Neural progenitor cell (in vitro differentiated cells): ENCODE measurements around the gene P2RX3. TPM values are rescaled to one million over a fixed set of nuclear protein-coding genes. Genes with fewer than 3 reads are reported as not detected.
"Not testable (repeated sequence)": the region's sequence is repeated elsewhere in the genome, so short reads cannot be mapped to it uniquely, and the experiment has no call there.

ENCODE experiments used
- DNase-seq: peaks from one replicate; pipeline ENCODE4 v3.0.0-alpha.2; 2016; ENCODE audit warnings: low spot score
- H2AFZ ChIP-seq: fragments of 200-600 bp; sonication (generic); replicated peaks from 2 replicates; pipeline ENCODE4 v1.6.1; 2016; ENCODE audit warnings: antibody characterized with exemption
- H3F3A ChIP-seq: fragments of 200-600 bp; sonication (generic); 2 replicates; pipeline ENCODE4 v1.6.1; 2016; ENCODE audit warnings: antibody characterized with exemption, low read depth
- H3K27ac ChIP-seq: fragments of 200-600 bp; sonication (generic); 2 replicates; pipeline ENCODE4 v1.5.1; 2016; ENCODE audit warnings: mild to moderate bottlenecking
- H3K27me3 ChIP-seq: fragments of 200-600 bp; sonication (generic); 2 replicates; pipeline ENCODE4 v1.6.1; 2016; ENCODE audit warnings: mild to moderate bottlenecking, moderate library complexity
- H3K36me3 ChIP-seq: fragments of 200-600 bp; sonication (generic); 2 replicates; pipeline ENCODE4 v1.5.1; 2016
- H3K4me1 ChIP-seq: fragments of 200-600 bp; sonication (generic); 2 replicates; pipeline ENCODE4 v1.6.1; 2016; ENCODE audit warnings: mixed run types
- H3K4me2 ChIP-seq: fragments of 200-600 bp; sonication (generic); 2 replicates; pipeline ENCODE4 v1.6.1; 2016
- H3K4me3 ChIP-seq: fragments of 200-600 bp; sonication (generic); 2 replicates; pipeline ENCODE4 v1.5.1; 2016
- H3K79me2 ChIP-seq: fragments of 200-600 bp; sonication (generic); 2 replicates; pipeline ENCODE4 v1.6.1; 2016; ENCODE audit warnings: low read depth
- H3K9ac ChIP-seq: fragments of 200-600 bp; sonication (generic); 2 replicates; pipeline ENCODE4 v1.6.1; 2016
- H3K9me3 ChIP-seq: fragments of 200-600 bp; sonication (generic); 2 replicates; pipeline ENCODE4 v1.5.1; 2016; ENCODE audit warnings: low read depth
- H4K20me1 ChIP-seq: fragments of 200-600 bp; sonication (generic); 2 replicates; pipeline ENCODE4 v1.6.1; 2016; ENCODE audit warnings: low read depth
- H3K27ac Mint-ChIP-seq: 3 replicates; pipeline ENCODE4 v1.8.0; 2021; ENCODE audit warnings: mixed read lengths
- H3K27me3 Mint-ChIP-seq: 2 replicates; pipeline ENCODE4 v1.8.0; 2022; ENCODE audit warnings: low read depth, mild to moderate bottlenecking, inconsistent platforms, moderate library complexity, mixed read lengths; ENCODE audit not compliant: insufficient read depth
- H3K36me3 Mint-ChIP-seq: 3 replicates; pipeline ENCODE4 v1.8.0; 2021; ENCODE audit warnings: mixed read lengths
- H3K4me1 Mint-ChIP-seq: 3 replicates; pipeline ENCODE4 v1.8.0; 2021; ENCODE audit warnings: mixed read lengths
- H3K4me3 Mint-ChIP-seq: 3 replicates; pipeline ENCODE4 v1.8.0; 2021; ENCODE audit warnings: mild to moderate bottlenecking, moderate library complexity, mixed read lengths
- H3K9me3 Mint-ChIP-seq: 3 replicates; pipeline ENCODE4 v1.8.0; 2020; ENCODE audit warnings: mixed read lengths
- EZH2 ChIP-seq: fragments of 200-600 bp; sonication (generic); IDR thresholded peaks from 2 replicates; pipeline ENCODE4 v1.6.1; 2017; ENCODE audit warnings: antibody characterized with exemption, mild to moderate bottlenecking, moderate library complexity
- EZH2phosphoT487 ChIP-seq: fragments of 200-600 bp; sonication (generic); IDR thresholded peaks from 2 replicates; pipeline ENCODE4 v1.6.1; 2017; ENCODE audit warnings: antibody characterized with exemption
- total RNA-seq: library from RNA; depleted of rRNA; stranded (reverse); fragments of >200 nt; gene quantifications from 2 replicates; pipeline ENCODE4 v1.2.3, GENCODE V29; 2015; ENCODE audit warnings: low replicate concordance
- TF ChIP-seq, protein P1 (sequence below): fragments of 200-600 bp; sonication (generic); IDR thresholded peaks from 2 replicates; pipeline ENCODE4 v1.5.1; 2017; ENCODE audit warnings: antibody characterized with exemption, mild to moderate bottlenecking

Gene P2RX3
- total RNA-seq, 1 donor from 2014 or later: 2.4 TPM

DNA sequence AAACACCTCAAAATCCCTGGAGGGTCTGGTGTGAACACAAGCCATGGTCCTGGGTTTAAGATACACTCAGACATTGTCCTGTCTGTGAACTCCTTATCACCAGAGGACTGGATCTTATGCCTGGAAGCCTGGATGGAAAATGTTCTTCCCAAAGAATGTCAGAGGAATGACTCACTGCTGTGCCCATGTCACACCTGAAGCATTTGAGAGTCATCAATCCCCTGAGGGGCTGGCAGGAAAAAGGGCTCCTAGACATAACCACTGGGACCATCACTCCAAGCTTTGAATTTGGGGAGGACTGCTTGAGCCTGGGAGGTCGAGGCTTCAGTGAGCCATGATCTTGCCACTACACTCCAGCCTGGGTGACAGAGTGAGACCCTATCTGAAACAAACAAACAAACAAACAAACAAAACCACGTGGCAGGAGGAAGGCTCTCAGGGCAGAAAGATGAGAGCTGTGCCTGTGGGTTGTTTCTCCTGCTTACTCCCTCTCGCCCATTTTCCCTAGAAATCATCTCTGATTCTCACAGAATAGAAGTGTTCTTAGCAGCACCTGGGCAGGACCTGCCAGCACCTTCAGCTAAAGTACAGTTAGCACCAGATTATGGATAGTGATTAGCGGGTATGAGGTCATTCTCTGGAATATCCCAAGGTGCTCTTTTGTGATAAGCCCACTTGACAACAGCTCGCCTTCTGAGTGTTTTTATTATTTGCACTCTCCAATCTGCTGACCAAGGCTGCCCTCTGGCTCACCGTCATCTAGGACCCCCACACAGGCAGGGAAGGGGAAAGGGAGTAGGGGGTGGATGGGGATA, 64.2 kb downstream of the P2RX3 start:
- Histone ChIP-seq H3K4me3 (no peak overlapping the region), H3K79me2 (no peaks in the 10 kb centered on the region), H2AFZ (no peak overlapping the region), H3K27ac (no peak overlapping the region), H3K9me3 (no peaks in the 10 kb centered on the region), H3K4me1 (no peaks in the 10 kb centered on the region), H3K36me3 (no peaks in the 10 kb centered on the region), H3K4me2 (no peak overlapping the region), H3K9ac (no peak overlapping the region), H3F3A (no peaks in the 10 kb centered on the region), H4K20me1 (no peaks in the 10 kb centered on the region), H3K27me3 (no peaks in the 10 kb centered on the region)
- no peaks in the 10 kb centered on the region for H3K9me3 Mint-ChIP-seq
- H3K36me3 Mint-ChIP-seq: no peaks in the 10 kb centered on the region
- H3K4me1 Mint-ChIP-seq: no peaks in the 10 kb centered on the region
- no peak overlapping the region for H3K4me3 Mint-ChIP-seq
- no peak overlapping the region for H3K27ac Mint-ChIP-seq
- TF ChIP-seq EZH2 (no peak), EZH2phosphoT487 (no peak)
- TF ChIP-seq, protein P1, sequence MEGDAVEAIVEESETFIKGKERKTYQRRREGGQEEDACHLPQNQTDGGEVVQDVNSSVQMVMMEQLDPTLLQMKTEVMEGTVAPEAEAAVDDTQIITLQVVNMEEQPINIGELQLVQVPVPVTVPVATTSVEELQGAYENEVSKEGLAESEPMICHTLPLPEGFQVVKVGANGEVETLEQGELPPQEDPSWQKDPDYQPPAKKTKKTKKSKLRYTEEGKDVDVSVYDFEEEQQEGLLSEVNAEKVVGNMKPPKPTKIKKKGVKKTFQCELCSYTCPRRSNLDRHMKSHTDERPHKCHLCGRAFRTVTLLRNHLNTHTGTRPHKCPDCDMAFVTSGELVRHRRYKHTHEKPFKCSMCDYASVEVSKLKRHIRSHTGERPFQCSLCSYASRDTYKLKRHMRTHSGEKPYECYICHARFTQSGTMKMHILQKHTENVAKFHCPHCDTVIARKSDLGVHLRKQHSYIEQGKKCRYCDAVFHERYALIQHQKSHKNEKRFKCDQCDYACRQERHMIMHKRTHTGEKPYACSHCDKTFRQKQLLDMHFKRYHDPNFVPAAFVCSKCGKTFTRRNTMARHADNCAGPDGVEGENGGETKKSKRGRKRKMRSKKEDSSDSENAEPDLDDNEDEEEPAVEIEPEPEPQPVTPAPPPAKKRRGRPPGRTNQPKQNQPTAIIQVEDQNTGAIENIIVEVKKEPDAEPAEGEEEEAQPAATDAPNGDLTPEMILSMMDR: no peak
- DNase-seq: no peak
- H3K27me3 Mint-ChIP-seq: peaks cover 10% of the 10 kb centered on the region

DNA sequence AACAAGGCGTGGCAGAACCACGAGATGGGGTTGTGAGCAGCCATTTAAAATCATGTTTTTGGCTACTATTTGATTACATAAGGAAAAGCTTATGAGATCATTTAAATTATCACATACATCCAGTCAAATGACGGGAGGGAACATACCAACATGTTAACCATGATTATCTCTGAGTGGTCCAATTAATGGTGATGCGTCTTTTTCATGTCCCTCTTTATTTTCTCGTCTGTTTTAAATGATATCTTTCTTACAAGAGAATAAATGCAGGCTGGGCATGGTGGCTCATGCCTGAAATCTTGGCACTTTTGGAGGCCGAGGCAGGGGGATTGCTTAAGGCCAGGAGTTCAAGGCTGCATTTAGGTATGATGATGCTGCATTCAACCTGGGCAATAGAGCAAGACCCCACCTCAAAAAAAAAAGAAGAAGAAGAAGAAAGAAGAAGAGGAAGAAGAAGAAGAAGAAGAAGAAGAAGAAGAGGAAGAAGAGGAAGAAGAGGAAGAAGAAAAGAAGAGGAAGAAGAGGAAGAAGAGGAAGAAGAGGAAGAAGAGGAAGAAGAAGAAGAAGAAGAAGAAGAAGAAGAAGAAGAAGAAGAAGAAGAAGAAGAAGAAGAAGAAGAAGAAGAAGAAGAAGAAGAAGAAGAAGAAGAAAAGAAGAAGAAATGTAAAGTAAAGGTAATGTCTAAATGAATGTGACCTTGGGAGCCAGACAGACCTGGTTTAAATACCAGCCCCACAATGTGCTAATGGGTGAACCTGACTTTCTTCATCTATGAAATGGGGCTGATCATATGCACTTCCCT, 65.0 kb downstream of the P2RX3 start:
- not testable (repeated sequence) for H3K4me3 ChIP-seq, H3K36me3 ChIP-seq, H4K20me1 ChIP-seq, H3K79me2 ChIP-seq, H2AFZ ChIP-seq, H3K27me3 ChIP-seq, H3K9me3 ChIP-seq, H3K4me2 ChIP-seq, H3K27ac ChIP-seq, H3K27me3 Mint-ChIP-seq, H3K4me3 Mint-ChIP-seq, H3K9me3 Mint-ChIP-seq, H3K9ac ChIP-seq, H3F3A ChIP-seq, H3K4me1 ChIP-seq, H3K36me3 Mint-ChIP-seq, DNase-seq, H3K4me1 Mint-ChIP-seq, H3K27ac Mint-ChIP-seq

DNA sequence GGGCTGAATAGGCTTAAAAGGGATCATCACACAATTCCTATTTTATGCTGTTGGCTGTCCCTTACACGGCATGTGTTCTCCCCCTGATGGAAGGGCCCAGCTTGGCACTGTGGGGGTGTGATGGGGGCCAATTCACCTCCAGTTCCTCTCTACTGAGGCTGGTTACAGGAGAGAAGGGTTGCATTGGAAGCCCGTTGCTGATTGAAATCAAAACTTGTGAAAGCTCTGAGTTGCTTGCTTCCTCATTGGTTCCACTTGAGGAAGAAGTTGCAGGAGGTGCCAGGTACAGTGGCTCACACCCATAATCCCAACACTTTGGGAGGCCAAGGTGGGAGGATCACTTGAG, 65.6 kb downstream of the P2RX3 start:
- no peak overlapping the region for H3K4me3 ChIP-seq

More for the DNA sequence above, 65.6 kb downstream of the P2RX3 start:
- Histone ChIP-seq H3K27me3 (no peaks in the 10 kb centered on the region), H3K4me2 (no peak overlapping the region), H3K36me3 (no peaks in the 10 kb centered on the region), H3K79me2 (no peaks in the 10 kb centered on the region), H2AFZ (no peak overlapping the region), H3K4me1 (no peaks in the 10 kb centered on the region), H3K9me3 (no peaks in the 10 kb centered on the region), H3K27ac (no peak overlapping the region), H4K20me1 (no peaks in the 10 kb centered on the region), H3F3A (no peaks in the 10 kb centered on the region), H3K9ac (no peak overlapping the region)
- no peaks in the 10 kb centered on the region for H3K36me3 Mint-ChIP-seq
- no peak overlapping the region for H3K27ac Mint-ChIP-seq
- TF ChIP-seq EZH2phosphoT487: no peak
- TF ChIP-seq, protein P1: no peak
- no peak for TF ChIP-seq EZH2
- peaks cover 10% of the 10 kb centered on the region for H3K27me3 Mint-ChIP-seq
- no peaks in the 10 kb centered on the region for H3K4me1 Mint-ChIP-seq
- no peak overlapping the region for H3K4me3 Mint-ChIP-seq
- no peak for DNase-seq
- H3K9me3 Mint-ChIP-seq: no peaks in the 10 kb centered on the region
